Measurements from ENCODE around the gene NPDC1.

The NPDC1 gene

DNA sequence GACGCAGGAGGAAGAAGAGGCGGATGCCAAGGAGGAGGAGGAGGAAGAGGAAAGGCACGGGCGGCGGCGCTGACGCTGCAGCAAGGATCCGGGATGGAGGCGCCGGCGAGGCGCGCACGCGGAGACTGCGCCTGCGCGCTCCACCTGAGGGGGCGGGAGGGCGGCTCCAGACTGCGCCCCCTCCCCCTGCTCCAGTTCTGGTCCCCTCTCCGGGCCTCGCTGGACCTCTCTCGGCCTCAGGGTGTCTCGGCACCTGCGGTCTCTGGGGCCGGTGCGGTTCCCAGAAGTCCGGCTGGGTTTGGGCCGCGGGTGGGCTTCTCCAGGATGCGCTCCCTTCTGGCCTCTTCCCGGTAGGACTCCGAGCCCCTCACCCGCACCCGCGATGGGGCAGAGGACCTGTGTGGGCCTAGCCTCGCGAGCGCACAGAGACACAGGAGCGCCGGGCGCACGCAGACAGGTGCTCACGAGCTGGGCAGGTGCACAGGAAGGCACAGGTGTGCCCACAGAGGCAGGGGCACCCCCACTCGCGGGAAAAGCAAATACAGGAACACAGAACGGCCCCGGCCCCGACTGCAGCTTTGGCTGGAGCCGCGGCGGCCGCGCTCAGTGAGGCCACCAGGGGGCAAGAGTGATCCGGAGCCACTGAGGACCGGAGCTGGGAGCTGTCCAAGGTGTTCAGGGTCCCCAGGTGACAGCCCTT, at the start of gene NPDC1:
Gene NPDC1 (minus strand): TSS at position 90 of the 700 bp plus-strand sequence. CDS start 188 bp downstream, outside the sequence.
- DNase-seq = peak; percentile 78

- no peak for DNase-seq
These were observed 43.4 kb upstream of the NPDC1 start for GRCh38 chr9:137089232-137089947.

DNA sequence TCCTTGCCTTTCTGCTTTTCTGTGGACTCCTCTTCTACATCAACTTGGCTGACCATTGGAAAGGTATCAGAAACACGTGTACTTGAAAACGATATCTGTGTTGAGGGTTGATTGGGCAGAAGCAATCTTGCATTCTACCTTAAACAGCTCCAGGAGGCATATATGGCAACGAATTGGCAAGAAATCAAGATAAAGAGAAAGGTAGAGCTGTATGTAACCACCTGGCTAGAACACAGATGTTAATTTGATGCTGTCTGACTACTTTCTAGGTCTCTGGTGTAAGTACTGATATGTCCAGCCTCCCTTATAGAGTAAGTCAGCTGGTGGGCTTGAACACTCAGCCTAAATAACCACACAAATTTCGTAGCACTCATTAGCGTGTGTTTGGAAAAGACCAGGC, 42.1 kb upstream of the NPDC1 start:
- no peak for DNase-seq

- DNase-seq = no peak
These were observed 41.5 kb upstream of the NPDC1 start for GRCh38 chr9:137087409-137087925.

- peak; percentile 99 for DNase-seq
These were observed 40.8 kb upstream of the NPDC1 start, which contains the start of gene MAN1B1 for GRCh38 chr9:137086531-137087408. Gene MAN1B1, plus strand, starts transcription at chr9:137086985. Its CDS starts 15 bp downstream, at chr9:137087000.

DNA sequence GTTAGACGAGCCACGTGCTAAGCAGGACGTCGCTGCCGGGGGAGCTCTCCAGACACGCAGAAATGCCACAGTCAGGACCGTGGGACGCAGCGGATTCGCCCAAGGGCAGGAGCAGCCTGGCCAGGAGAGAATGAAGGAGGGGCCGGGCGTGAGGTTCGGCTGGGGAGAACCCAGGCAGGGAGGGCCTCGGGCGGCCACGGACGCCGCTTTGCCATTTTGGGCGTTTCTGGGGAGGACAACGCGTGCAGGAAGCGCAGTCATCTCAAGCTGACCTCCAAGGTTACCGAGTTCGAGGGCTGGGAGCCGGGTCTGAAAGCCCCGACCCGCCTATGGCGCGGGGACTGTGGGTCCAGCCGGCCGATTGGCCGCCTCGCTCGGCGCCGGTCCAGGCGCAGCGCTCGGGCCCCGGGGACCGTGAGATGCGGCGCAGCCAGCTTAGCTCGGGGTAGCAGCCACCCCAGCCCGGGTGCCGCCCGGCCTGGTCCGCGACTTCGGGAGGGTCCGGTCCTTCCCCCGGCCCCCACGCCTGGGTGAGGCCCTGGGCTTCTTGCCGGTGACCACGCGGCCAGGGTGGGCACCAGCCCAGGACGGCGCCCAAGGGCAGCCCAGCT, 40.0 kb upstream of the NPDC1 start:
- DNase-seq = peak; percentile 30

GRCh38 chr9:137084526-137084925, 38.5 kb upstream of the NPDC1 start:
- DNase-seq = no peak

DNA sequence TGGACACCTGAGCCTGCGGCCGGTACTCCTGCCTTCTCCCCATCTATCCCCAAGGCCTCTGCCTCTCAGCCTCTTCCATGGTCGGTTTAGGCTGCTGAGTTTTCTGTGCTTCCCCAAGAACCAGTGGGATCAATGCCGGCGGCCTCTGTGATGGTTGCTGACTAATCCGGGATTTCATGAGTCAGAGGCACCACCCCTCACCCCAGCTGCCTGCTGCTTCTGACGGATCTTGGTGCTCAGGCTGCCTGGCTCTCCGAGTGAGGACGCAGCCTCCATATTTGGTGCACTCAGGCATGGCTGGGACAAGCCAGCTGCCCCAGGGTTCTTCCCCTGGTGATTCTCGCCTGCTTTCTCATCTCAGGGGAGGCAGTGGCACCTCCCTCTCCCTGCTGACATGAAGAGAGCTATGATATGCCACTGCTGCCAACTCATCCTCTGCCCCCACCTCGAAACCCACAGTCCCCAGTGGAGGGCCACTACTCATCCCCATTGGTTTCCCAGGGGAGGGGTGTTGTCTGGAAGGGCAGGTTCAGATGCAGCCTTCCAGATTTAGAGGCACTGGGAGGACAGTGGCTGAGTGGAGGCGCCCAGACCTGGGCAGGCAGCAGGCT, 37.5 kb upstream of the NPDC1 start:
- DNase-seq = peak; percentile 72

- no peak for DNase-seq
These were observed 36.9 kb upstream of the NPDC1 start for GRCh38 chr9:137082925-137083290.

- no peak for DNase-seq
These were observed 36.4 kb upstream of the NPDC1 start for GRCh38 chr9:137082222-137082924.

- no peak for DNase-seq
These were observed 34.5 kb upstream of the NPDC1 start for GRCh38 chr9:137080260-137081122.

DNA sequence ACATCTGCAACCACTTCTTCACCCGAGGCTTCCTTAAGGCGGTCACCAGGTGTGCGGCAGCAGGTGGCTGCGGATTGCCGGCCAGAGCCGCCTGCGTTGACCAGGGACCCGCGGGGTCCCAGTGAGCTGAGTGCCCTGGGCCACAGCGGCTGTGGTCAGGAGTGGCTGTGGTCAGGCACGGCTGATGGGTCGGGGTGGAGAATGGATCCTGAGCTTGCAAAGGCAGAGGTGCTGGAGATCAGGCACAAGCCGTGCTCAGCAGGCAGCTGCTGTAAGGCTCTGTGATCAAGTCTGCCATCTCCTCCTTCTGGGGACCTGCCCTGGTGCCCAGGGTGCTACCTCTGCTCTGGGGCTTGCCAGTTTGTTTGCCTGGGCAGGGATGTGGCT, 33.4 kb upstream of the NPDC1 start:
- DNase-seq = no peak

DNA sequence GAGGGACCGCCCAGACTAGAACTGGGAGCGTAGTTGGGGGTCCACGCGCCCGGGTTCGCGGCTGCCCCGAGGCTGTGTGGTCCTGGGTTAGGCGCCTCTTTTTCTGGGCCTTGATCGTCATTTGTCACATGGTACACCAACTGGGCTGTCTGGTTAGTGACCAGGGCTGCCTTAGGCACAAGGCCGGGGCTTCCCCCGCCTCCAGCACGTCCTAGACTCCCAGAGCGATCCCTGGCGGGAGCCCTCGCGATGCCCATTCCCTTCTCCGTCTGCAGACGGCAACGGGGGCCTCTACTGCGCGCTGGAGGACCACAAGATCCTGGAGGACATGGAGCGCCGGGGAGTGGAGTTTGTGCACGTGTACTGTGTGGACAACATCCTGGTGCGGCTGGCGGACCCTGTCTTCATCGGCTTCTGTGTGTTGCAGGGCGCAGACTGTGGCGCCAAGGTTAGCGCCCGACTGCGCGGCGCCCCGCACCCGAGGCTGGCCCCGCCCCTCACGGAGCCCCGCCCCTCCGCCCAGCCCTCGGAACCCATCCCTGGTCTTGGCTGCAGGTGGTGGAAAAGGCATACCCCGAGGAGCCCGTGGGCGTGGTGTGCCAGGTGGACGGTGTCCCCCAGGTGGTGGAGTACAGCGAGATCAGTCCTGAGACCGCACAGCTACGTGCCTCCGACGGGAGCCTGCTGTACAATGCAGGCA, 32.9 kb upstream of the NPDC1 start:
- DNase-seq = no peak

DNA sequence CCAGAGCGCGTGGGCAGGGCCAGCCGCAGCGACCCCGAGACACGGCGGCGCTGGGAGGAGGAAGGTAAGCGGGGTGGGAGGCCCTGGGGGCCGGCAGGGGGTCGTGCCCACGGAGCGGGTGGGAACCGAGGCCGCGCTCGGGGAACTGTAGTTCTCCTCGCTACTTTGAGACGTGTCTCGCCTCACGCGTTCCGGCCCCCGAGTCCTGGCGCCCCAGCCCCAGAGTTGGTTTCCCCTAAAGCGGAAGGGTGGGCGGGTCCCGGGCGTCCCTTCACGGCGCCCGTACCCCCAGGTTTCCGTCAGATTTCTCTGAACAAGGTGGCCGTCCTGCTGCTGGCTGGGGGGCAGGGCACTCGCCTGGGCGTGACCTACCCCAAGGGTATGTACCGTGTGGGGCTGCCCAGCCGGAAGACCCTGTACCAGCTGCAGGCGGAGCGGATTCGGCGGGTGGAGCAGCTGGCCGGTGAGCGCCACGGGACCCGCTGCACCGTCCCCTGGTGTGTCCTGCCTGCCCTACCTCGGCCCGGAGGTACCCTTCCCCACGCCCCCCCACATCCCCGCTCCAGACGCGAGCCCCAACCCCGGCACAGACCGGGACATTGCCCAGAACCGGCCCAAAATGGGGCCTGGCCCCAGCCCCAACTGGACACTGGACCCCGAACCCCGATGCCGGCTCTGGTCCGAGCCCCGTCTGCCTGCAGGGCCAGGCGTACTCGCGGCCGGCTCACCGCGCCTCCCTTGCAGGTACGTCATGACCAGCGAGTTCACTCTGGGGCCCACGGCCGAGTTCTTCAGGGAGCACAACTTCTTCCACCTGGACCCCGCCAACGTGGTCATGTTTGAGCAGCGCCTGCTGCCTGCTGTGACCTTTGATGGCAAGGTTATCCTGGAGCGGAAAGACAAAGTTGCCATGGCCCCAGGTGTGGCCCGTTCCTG, 32.0 kb upstream of the NPDC1 start:
- peak; percentile 35 for DNase-seq

GRCh38 chr9:137077010-137077747, 31.2 kb upstream of the NPDC1 start, which contains the start of gene UAP1L1:
Gene UAP1L1, plus strand, starts transcription at chr9:137077517. Its CDS starts 16 bp downstream, at chr9:137077533.
- peak; percentile 78 for DNase-seq

DNA sequence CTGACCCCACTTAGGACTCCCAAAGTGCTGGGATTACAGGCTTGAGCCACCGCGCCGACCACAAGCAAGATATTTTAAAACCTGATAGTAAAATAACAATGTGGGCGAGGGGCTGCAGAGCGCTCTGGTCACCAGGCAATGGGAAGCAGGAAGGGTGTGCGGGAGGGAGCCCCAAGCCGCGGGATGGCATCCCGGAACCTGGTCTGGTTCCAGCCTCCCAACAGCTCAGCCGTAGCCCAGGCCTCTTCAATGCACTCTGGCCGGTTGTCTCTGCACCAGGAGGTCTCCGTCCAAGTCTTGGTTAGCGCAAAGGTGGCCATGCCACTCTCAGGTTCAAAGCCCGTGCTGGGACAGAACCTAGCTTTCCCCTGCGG, 30.6 kb upstream of the NPDC1 start:
- DNase-seq = no peak

DNA sequence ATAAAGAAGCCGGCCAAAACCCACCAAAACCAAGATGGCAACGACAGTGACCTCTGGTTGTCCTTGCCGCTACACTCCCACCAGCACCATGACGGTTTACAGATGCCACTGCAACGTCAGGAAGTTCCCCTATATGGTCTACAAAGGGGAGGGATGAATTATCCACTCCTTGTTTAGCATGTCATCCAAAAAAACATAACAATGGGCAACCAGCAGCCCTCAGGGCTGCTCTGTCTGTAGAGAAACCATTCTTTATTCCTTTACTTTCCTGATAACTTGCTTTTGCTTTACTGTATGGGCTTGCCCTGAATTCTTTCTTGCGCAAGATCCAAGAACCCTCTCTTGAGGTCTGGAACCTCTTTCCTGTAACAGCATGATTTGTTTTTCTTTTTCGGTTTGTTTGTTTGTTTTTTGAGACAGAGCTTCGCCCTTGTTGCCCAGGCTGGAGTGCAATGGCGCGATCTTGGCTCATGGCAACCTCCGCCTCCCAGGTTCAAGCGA, 29.3 kb upstream of the NPDC1 start:
- DNase-seq = no peak
